IPS DF 19.7 (cell line): ENCODE measurements around the gene OR5K4.
"Not testable (repeated sequence)": the region's sequence is repeated elsewhere in the genome, so short reads cannot be mapped to it uniquely, and the experiment has no call there.

Experiments used
- DNase-seq: peaks from one replicate; pipeline ENCODE4 v3.0.0-alpha.2; 2013; ENCODE audit warnings: low read depth, low spot score

The OR5K4 gene

DNA sequence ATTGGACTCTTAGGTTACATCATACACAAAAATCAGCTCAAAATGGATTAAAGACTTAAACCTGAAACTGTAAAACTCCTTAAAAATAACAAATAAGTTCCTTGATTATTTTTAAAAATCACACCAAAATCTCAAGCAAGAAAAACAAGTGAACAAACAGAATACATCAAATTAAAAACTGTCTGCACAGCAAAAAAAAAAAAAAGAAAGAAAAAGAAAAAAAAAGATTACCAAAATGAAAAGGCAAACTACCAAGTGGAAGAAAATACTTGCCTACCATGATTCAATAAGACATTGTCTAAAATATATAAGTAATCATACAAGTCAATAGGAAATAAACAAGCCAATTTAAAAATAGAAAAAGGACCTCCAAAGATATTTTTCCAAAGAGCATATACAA, 17.5 kb downstream of the OR5K4 start:
- no peak for DNase-seq

GRCh38 chr3:98371853-98372252, 18.2 kb downstream of the OR5K4 start:
- DNase-seq, result no peak

DNA sequence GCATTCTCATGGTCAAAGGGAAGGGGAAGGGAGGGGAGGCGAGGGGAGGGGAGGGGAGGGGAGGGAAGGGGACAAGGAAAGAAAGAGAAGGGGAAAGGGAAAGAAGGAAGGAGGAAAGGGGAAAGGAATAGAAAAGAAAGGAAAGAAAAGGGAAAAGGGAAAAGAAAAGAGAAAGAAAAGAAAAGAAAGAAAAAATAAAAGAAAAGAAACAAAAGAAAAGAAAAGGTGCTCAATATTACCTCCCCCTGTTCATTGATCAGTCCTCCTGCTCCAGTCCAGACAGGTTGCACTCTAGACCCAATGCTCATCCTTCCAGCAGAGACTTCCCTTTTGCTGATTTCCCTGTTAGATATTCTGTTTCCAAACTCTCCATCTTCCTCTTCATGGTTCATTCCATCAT, 18.8 kb downstream of the OR5K4 start:
- no peak for DNase-seq

GRCh38 chr3:98376631-98377030, 23.0 kb downstream of the OR5K4 start:
- DNase-seq, result no peak

DNA sequence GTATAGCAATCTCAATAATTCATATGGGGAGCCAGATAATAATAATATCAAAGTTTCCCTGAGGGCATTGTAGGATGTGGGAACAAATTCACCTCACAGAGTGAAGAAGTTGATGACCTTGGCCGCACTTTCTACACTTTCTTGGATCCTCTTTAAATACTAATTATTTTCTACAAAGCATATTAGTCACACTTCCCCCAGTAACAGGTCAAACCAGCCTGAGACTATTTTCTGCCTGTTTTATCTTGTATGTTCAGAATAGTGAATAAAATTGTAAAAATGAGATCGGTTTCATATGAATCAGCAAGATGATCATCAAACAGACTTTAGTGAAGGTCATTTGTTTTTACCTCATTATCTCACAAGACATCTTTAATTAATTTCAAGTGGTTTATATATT, 34.5 kb downstream of the OR5K4 start:
- no peak for DNase-seq

DNA sequence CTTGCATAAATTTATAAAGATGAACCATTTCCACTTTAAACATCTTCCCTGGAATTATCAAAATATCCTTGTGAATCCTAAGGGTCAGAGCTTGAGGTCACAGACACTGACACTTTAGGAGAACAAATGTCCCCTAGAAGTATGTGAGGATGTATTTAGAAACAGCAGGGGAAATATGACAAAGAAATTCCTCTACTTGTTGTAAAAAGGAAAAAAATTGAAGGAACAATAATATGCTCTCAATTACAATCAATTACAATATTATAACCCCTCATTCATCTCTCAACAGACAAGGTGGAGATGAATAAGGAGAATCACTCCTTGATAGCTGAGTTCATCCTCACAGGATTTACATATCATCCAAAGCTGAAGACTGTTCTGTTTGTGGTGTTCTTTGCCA, 36.7 kb downstream of the OR5K4 start, which contains the start of gene OR5K3:
OR5K3 (plus strand) TSS at position 301 of the 400 bp plus-strand sequence; CDS start at position 301, 0 bp downstream.
- no peak for DNase-seq

GRCh38 chr3:98395101-98395500, 41.4 kb downstream of the OR5K4 start:
- DNase-seq, result no peak

DNA sequence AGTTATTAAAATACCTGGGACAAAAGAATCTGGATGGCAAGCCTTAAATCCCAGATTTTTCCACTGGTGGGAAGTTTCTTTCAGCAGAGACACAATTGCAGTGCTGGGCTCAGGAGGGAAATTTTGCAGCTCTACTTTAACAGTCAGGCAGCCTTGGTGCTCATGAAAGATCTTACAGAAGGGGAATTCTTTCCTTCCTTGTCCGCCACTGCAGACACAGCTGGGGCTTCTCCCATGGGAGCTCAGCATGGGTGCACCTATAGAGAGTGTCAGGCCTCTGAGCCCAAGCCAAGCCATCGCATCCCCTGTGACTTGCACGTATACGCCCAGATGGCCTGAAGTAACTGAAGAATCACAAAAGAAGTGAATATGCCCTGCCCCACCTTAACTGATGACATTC, 42.8 kb downstream of the OR5K4 start:
- not testable (repeated sequence) for DNase-seq

DNA sequence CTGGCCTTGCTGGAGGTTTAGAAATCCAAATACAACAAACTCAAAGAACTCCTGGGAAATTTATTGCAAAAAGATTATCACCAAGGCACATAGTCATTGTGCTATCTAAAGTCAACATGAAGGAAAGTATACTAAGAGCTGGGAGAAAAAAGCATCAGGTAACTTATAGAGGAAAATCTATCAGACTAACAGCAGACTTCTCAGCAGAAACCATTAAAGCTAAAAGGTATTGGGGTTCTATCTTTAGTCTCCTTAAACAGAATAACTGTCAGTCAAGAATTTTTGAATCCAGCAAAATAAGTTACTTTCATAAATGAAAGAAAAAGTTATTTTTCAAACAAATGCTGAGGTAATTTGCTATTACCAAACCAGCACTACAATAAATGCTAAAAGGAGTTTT, 44.9 kb downstream of the OR5K4 start:
- DNase-seq, result no peak

GRCh38 chr3:98402507-98402906, 48.9 kb downstream of the OR5K4 start:
- DNase-seq, result no peak

DNA sequence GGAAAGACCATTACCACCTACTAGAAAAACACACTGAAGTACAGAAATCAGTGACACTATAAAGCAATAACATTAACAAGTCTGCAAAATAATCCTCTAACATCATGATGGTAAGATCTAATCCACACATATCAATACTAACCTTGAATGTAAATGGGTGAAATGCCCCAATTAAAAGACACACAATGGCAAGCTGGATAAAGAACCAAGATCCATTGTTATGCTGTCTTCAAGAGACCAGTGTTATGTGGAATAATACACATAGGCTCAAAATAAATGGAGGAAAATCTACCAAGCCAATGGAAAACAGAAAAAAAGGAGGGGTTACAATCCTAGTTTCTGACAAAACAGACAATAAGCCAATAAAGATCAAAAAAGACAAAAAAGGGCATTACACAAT, 50.4 kb downstream of the OR5K4 start:
- no peak for DNase-seq
